ENCODE measurements around the gene RNF157. TPM values are rescaled to one million over a fixed set of nuclear protein-coding genes. Genes with fewer than 3 reads are reported as not detected.

Gene RNF157
- polyA plus RNA-seq, 2 of the 4 experiments (the other 2 are of a cell fraction) = 7.2 to 8.5 TPM

DNA sequence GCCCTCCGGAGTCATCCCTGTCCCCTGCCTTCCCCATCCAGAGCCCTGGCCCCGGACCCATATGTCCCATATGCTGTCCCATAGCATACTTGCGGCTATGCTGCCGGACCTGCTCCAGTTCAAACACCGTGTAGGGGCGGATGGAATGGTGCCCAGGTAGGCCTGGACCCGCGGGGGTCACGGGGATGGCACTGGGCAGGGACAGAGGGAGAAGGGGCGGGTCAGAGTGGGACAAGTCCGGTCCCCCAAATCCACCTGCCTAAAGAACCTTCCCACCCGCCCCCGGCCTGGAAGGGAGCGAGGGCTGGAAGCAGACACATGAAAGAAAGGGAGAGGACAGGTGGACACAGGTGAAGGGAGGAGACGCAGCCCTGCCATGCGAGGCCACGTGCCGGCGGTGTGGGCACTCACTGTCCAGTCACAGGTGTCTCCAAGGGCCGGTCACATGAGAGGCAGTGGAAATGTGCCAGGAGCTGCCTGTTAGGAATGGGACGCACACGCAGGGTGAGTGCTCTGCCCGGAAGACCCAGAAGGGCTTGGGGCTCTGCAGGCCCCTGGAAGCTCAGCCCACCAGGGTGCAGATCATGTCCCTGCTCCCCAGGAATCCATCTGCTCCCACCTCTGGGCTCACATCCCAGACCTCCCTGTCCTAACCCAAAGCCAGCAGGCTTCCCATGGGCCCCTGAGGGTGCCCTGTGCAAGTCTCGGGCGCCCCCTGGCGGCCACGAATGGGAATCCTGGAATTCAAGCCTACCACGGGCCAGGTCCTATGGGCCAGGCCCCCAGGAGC lies 38.9 kb upstream of the RNF157 start:
- peak; percentile 88 for FAIRE-seq
- H3K27ac ChIP-seq = peak overlapping the region; percentile 3; a peak in 2 of 6 replicates
- peak; percentile 75 to 97 for ATAC-seq
- WGBS (ENCODE audit: missing lambda C conversion rate) = 60% methylated on average over 25 of the region's 28 CpGs
- POLR2A ChIA-PET = interaction anchor here (0.9 to 2.0 kb wide), 5 partner anchors 12 to 382 kb away, joined by 3 to 7 read pairs (median 4); partner anchors contain the start of genes TRIM65 and UBALD2
- peaks cover 10% of the 10 kb centered on the region for H3K4me1 ChIP-seq
- H3K4me3 ChIP-seq = no peak overlapping the region
- no peaks in the 10 kb centered on the region for H3K9me3 ChIP-seq
- peak; percentile 98 for TF ChIP-seq SMC3 (IDR thresholded peaks at IDR 0.05)
- no peak for TF ChIP-seq ZNF302 (CRISPR knock-in tag; IDR thresholded peaks at IDR 0.05)
- TF ChIP-seq SREBF2 (IDR thresholded peaks at IDR 0.05) = no peak
- TF ChIP-seq, protein P1, sequence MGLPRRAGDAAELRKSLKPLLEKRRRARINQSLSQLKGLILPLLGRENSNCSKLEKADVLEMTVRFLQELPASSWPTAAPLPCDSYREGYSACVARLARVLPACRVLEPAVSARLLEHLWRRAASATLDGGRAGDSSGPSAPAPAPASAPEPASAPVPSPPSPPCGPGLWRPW (IDR thresholded peaks at IDR 0.05) = no peak
- TF ChIP-seq, protein P2, sequence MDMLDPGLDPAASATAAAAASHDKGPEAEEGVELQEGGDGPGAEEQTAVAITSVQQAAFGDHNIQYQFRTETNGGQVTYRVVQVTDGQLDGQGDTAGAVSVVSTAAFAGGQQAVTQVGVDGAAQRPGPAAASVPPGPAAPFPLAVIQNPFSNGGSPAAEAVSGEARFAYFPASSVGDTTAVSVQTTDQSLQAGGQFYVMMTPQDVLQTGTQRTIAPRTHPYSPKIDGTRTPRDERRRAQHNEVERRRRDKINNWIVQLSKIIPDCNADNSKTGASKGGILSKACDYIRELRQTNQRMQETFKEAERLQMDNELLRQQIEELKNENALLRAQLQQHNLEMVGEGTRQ (IDR thresholded peaks at IDR 0.05) = 0 out of 2 replicates have a peak, but pooled peaks have one; percentile 31
- TF ChIP-seq, protein P3, sequence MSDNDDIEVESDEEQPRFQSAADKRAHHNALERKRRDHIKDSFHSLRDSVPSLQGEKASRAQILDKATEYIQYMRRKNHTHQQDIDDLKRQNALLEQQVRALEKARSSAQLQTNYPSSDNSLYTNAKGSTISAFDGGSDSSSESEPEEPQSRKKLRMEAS (IDR thresholded peaks at IDR 0.05) = 0 out of 2 replicates have a peak, but pooled peaks have one; percentile 44
- TF ChIP-seq RAD21 (conservative IDR thresholded peaks at IDR 0.05 in 1 of 2, IDR thresholded peaks at IDR 0.05 in 1 of 2) = peak; percentile 99
- TF ChIP-seq KDM5A (IDR thresholded peaks at IDR 0.05) = no peak
- TF ChIP-seq ESRRA (IDR thresholded peaks at IDR 0.05; ENCODE audit: borderline replicate concordance, low read length) = no peak
- TF ChIP-seq, protein P4, sequence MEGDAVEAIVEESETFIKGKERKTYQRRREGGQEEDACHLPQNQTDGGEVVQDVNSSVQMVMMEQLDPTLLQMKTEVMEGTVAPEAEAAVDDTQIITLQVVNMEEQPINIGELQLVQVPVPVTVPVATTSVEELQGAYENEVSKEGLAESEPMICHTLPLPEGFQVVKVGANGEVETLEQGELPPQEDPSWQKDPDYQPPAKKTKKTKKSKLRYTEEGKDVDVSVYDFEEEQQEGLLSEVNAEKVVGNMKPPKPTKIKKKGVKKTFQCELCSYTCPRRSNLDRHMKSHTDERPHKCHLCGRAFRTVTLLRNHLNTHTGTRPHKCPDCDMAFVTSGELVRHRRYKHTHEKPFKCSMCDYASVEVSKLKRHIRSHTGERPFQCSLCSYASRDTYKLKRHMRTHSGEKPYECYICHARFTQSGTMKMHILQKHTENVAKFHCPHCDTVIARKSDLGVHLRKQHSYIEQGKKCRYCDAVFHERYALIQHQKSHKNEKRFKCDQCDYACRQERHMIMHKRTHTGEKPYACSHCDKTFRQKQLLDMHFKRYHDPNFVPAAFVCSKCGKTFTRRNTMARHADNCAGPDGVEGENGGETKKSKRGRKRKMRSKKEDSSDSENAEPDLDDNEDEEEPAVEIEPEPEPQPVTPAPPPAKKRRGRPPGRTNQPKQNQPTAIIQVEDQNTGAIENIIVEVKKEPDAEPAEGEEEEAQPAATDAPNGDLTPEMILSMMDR (IDR thresholded peaks at IDR 0.05) = peak; percentile 100
- no peak for TF ChIP-seq HOXB5 (CRISPR knock-in tag; IDR thresholded peaks at IDR 0.05)
- TF ChIP-seq, protein P5, sequence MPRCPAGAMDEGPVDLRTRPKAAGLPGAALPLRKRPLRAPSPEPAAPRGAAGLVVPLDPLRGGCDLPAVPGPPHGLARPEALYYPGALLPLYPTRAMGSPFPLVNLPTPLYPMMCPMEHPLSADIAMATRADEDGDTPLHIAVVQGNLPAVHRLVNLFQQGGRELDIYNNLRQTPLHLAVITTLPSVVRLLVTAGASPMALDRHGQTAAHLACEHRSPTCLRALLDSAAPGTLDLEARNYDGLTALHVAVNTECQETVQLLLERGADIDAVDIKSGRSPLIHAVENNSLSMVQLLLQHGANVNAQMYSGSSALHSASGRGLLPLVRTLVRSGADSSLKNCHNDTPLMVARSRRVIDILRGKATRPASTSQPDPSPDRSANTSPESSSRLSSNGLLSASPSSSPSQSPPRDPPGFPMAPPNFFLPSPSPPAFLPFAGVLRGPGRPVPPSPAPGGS (IDR thresholded peaks at IDR 0.05) = no peak
- no peak for TF ChIP-seq EHF (CRISPR knock-in tag; IDR thresholded peaks at IDR 0.05)
- TF ChIP-seq ZSCAN20 (CRISPR knock-in tag; IDR thresholded peaks at IDR 0.05) = no peak
- H3K4me2 ChIP-seq = no peak overlapping the region
- peak; percentile 78 to 96 for DNase-seq (ENCODE audit: low read depth in 1 of 2, low spot score in 1 of 2)
- CTCF ChIA-PET = interaction anchor here (0.5 to 19.6 kb wide), 103 partner anchors 10 to 485 kb away, joined by 3 to 755 read pairs (median 6); partner anchors contain the start of genes CDK3, EVPL, EXOC7 and FOXJ1

DNA sequence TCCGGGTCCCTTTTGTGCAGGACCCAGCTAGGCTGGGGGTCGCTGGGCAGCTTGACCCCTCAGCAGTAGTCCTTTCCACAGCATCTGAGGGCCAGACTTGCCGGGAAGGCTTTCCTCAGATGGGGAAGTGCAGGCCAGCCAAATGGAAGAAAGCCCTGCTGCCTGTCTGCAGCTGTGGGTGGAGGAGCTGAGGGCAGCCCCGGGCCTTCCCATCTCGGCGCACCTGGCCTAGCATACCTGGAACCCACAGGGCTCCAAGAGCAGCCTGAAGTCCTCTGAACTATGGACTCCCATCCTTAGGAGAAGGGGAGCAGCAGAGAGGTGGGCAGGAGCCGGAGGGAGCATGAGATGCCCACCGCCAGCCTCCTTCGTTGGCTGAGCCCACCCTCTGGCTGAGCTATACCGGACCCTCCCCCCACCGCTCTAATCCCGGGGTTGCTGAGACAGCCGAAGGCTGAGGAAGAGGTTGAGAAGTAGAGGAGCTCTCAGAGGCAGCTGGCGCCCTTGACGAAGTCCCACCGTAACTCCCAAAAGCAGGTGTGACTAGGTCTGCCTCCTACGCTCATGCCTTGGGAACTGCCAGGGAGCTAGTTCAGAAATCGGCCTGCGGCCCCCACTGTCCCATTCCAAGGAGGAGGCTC lies 38.1 kb upstream of the RNF157 start:
- no peak for ATAC-seq
- no peak for TF ChIP-seq POLR2A (IDR thresholded peaks at IDR 0.05; ENCODE audit: low read length)

More for the DNA sequence above, 38.1 kb upstream of the RNF157 start:
- no peak overlapping the region for H3K4me3 ChIP-seq
- FAIRE-seq (no peak), DNase-seq (ENCODE audit: low read depth in 1 of 2, low spot score in 1 of 2) (no peak)
- ChIA-PET POLR2A (interaction anchor here (1.0 kb wide), 1 partner anchor 13 kb away, joined by 4 read pairs; the partner anchor contains the start of gene UBALD2), CTCF (interaction anchor here (0.6 to 19.6 kb wide), 35 partner anchors 9 to 912 kb away, joined by 3 to 755 read pairs (median 19); partner anchors contain the start of genes CDK3, EVPL, EXOC7 and MRPL38)
- H3K4me1 ChIP-seq = peaks cover 10% of the 10 kb centered on the region
- 85% methylated on average over 19 of the region's 19 CpGs for WGBS (ENCODE audit: missing lambda C conversion rate)
- H3K4me2 ChIP-seq = no peak overlapping the region
- H3K27ac ChIP-seq = no peak overlapping the region
- H3K9me3 ChIP-seq = no peaks in the 10 kb centered on the region
